ENCODE results near the gene SLX9. TPM values are rescaled to one million over a fixed set of nuclear protein-coding genes. Genes with fewer than 3 reads are reported as not detected.

The SLX9 gene
- polyA plus RNA-seq, 3 donors, result 12.6 to 23.3 (median 19.8) TPM

GRCh38 chr21:44977616-44978340 is 37.9 kb downstream of the SLX9 start:
- DNase-seq (ENCODE audit: extremely low read depth in 1 of 11, low read depth in 9 of 11, low spot score in 4 of 11), result no peak

DNA sequence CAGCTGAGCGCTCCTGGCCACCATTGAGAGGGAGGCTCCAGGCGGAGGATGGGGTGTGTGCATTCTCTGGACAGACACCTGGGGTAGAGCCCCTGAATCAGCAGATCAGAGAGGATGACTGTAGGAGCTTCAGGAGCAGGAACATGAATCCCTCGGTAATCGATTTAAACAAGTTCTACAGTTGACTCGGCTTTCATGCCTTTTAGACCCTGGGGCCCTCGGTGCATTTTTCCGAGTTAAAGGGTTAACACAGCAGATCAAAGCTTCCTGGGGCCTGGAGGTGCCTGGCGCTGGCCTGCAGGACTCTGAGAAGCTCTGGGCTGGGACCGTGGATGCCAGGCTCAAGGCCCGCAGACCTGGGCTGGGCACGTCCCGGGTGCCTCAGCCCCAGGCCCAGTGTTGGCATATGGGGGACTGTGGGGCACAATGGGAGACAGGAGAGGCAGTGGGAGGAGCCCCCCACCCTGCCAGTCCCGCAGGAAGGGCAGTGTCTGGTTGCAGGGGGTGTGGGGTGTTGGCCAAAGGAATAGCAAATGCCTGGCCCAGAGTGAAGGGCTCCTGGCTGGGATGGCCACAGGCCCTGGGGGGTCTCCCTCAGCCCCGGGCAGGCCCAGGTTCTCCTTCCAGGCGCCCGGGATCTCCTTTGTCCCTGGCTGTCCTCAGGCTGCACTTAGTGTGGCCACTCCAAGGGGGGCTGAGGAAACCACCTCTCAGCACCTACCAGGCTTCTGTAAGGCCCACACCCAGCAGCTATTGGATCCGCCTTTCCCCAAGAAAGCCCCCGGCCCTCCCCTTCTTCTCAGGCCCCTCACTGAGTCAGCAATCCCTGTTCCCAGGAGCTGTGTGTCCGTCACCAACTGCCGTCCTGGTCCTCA is 40.1 kb downstream of the SLX9 start:
- no peak for DNase-seq (ENCODE audit: extremely low read depth in 1 of 11, low read depth in 9 of 11, low spot score in 4 of 11)

- DNase-seq (ENCODE audit: extremely low read depth in 1 of 11, low read depth in 9 of 11, low spot score in 4 of 11), result no peak
Measured at GRCh38 chr21:44980562-44981489, 41.0 kb downstream of the SLX9 start.

DNA sequence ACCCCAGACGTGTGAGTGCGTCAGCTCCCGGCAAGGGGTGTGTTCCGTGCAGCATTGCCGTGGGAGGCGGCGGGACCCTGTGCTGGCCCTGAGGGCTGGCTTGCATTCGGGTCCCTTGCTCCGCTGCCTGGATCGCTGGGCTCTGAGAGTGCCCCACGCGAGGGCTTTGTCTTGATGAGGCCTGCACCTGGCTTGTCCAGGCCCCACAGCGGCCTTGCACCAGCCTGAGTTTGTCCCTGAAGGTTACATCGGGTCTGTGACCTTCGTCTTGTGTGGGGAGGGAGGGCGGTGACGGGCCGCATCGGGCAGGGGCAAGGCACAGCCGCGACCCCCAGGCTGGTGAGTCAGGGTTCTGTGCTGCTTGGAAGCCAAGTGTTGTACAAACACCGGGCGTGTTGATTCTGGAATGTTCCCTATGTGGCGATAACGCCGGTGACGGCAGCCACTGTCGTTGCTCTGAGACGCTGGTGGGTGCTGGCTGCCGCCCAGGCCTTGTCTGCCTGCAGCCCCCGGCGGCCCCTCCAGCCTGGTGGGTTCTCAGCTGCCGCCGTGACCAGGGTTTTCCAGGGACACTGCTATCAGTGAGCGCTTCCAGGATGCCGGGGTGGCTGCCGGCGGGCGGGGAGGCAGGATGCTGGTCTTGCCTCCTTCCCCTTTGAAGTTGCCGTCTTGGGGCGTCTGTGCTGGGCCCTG is 42.9 kb downstream of the SLX9 start:
- DNase-seq (ENCODE audit: extremely low read depth in 1 of 11, low read depth in 9 of 11, low spot score in 4 of 11), result no peak

DNA sequence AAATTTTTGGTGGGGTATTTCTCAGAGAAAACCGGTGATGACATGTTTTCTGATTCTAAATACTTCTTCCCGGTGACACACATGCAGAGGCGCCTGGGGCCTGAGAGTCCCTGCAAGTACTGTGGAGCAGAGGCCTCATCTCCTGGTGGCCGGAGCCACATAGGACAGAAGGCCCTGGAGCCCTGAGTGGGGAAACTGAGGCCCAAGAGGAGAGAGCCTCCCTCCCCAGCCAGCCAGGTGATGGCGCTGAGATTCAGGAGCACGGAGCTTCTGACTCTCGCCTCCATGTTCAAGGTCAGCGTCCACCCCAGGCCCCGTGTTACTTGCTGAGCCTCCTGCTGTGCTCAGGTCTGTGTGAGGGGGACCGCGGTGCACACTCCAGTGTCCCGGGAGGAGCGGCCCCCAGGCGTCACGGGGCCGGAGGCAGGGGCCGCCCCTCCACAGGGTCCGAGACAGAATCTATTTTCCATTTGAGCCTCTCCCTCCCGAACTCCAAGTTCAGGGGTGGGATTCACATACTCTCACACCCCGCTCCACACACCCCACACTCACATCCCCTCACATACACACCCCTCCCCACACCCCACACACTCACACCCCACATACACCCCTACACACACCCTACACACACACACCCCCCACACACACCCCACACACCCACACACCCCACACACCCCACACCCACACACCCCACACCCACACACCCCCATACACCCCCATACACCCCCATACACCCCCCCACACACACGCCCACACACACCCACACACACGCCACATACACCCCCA is 43.8 kb downstream of the SLX9 start:
- DNase-seq (ENCODE audit: extremely low read depth in 1 of 11, low read depth in 9 of 11, low spot score in 4 of 11), result no peak

DNA sequence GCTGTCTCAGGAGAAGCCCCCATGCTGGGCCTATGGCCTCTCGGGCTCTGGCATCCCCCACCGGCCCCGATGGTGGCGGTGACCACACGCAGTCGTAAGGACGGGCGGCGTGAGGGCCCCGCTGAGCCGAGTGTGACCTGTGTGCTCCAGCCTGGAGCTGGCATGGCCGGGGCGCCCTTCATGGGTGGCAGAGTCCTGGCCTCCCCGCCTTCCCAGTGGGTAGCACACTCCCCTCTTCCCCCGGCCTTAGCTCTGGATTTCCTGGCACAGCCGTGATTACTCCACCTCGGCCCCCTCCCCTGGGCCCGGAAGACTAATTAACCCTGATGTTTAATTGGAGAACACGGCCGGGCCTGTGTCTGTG is 44.6 kb downstream of the SLX9 start:
- DNase-seq (ENCODE audit: extremely low read depth in 1 of 11, low read depth in 9 of 11, low spot score in 4 of 11), result no peak

GRCh38 chr21:44984792-44985440 is 45.1 kb downstream of the SLX9 start:
- DNase-seq (ENCODE audit: extremely low read depth in 1 of 11, low read depth in 9 of 11, low spot score in 4 of 11), result no peak

DNA sequence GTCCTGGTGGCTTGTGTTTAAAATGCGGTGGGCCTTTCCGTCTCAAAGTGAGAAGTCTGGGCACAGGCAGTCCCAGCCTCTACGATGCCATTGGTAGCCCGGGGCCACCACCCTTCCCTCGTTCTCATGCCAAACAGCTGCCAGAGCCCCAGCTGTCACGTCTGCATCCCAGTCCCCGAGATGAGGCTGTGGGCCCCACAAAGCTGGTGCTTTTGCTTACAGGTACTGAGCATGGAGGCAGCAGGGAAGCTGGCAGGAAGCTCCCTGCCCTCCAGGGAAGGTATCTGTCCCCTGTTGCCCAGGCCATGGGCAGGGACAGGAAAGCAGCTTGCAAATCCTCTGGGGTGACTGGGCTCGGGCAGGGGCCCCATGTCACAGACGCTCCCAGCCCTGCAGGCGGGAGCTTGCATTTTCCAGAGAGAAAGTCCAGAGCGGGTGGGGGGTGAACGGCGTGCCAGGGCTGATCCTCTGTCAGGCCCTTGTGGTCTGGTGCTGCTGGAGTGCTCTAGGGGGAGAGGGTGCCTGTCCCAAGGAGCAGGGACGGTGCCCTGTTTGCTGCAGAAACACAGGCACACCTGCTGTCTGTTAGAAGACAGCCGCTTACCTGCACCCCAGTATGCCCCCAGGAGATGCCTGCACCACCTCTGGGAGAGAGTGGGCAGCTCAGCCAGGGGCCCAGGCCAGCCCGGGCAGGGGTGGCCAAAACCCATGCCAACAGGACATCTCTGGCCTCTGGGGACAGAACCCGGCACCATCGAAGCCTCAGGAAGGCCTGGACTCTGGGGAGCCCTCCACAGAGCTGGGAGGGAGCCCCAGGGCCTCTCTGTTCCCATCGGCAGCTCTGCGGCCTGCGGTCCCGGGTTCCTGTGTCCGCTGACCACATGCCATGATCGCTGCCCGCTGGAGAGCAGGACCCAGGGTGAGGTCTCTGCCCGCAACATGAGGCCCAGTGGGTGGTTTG is 45.9 kb downstream of the SLX9 start:
- DNase-seq (ENCODE audit: extremely low read depth in 1 of 11, low read depth in 9 of 11, low spot score in 4 of 11), result no peak

DNA sequence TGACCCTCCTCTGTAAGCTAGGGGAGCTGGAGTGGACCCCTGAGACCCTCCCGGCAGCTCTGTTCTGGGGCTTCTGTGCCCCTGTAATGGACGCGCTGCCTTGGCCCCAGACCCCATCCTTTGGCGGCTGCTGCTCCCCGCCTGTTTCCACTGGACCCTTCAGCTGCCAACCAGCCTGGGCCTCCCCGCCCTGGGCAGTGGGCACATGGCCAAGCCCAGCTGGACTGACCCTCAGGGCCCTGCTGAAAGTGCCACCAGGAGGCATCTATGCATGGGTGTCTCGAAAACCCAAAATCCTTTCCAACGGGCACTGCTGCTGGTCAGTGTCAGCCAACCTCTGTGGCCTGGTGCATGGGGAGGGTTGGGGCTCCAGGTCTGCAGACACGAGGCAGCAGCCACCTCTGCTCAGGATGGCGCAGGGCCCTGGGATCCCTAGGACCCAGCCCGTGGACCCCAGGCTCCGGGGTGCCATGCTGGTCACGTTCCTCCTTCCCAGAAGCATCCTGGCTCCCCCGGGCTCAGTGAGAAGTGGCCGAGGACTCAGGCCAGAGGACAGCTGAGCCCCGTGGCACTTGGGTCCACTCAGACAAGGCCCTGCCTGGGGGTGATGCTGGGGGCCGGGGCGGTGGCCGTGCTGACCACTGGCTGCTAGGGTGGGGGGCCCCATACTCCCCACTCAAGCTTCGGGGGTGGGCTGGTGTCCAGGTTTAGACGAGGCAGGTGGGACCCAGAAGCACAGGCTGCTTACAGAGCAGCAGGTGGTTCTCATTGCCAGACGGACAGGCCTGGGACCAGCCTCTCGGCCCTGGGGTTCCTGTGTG is 46.9 kb downstream of the SLX9 start:
- DNase-seq (ENCODE audit: extremely low read depth in 1 of 11, low read depth in 9 of 11, low spot score in 4 of 11), result no peak

DNA sequence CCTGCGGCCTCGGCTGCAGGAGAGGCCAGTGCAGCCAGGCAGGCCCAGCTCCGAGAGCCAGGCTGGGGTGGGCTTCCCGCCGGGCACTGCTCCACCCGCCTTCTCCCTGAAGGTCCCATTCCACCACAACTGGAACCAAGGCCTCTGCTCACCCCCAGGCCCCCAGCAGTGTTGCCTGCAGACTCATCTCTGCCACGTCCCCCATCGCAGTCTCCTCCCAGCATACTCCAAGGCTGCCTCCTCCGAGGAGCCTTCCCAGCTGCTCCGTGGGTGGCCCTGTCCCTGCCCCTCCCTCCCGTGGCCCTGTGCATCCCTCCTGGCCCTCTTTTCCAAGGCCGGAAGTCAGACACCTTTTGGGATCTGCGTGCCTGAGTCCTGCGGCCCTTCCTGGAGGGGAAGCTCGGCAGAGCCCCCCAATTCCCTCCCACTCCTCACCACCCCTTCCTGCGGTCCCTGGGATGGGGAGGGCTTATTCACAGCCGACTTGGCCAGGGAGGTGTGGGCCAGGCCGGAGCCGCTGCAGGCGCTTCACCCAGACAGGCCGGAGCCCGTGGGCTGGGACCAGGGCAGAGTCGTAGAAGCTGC is 47.6 kb downstream of the SLX9 start:
- no peak for DNase-seq (ENCODE audit: extremely low read depth in 1 of 11, low read depth in 9 of 11, low spot score in 4 of 11)

- DNase-seq (ENCODE audit: extremely low read depth in 1 of 11, low read depth in 9 of 11, low spot score in 4 of 11), result no peak
Measured at GRCh38 chr21:44987886-44988606, 48.2 kb downstream of the SLX9 start.

GRCh38 chr21:44988607-44989536 is 49.0 kb downstream of the SLX9 start:
- no peak for DNase-seq (ENCODE audit: extremely low read depth in 1 of 11, low read depth in 9 of 11, low spot score in 4 of 11)

DNA sequence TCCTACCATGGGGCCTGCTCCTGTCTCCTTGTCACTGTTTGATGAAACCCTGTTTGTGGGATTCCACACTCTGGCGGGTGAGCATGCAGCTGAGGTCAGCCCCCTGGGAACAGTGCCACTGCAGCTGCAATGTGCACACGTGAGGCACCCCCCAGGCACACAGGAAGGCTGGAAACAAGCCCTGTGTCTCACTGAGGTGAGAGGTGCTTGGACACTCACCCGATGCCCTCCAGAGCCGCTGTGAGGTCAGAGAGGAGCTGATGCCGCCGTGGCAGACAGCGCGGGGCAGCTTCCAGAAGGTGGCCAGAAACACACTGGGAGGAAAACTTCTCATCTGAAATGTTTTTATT is 49.7 kb downstream of the SLX9 start:
- no peak for DNase-seq (ENCODE audit: extremely low read depth in 1 of 11, low read depth in 9 of 11, low spot score in 4 of 11)
